HepG2 (cell line): ENCODE data around the gene SLC34A3. TPM values are rescaled to one million over a fixed set of nuclear protein-coding genes. Genes with fewer than 3 reads are reported as not detected.
A peak's percentile ranks its signal among the peaks of the same experiment; 100 is the strongest.

Experiments used
- CC2D1A ChIP-seq: sonication (generic); formaldehyde crosslinking; IDR thresholded peaks from 2 replicates; pipeline ENCODE4 v1.8.1; 2023; ENCODE audit warnings: mild to moderate bottlenecking, missing genetic modification reagents
- EED ChIP-seq: sonication (generic); formaldehyde crosslinking; IDR thresholded peaks from 2 replicates; pipeline ENCODE4 v1.5.0; 2020; ENCODE audit warnings: mild to moderate bottlenecking, missing genetic modification reagents
- GATA4 ChIP-seq: sonication (generic); IDR thresholded peaks from 2 replicates; pipeline ENCODE4 v1.6.1; 2016; ENCODE audit warnings: antibody characterized with exemption, low read depth, borderline replicate concordance
- GTF2F1 ChIP-seq: fragments of 150-350 bp; IDR thresholded peaks from 2 replicates; pipeline ENCODE4 v1.6.1; 2014; ENCODE audit warnings: low read length
- HDAC1 ChIP-seq: sonication (generic); formaldehyde crosslinking; IDR thresholded peaks from 2 replicates; pipeline ENCODE4 v1.5.1; 2020; ENCODE audit warnings: mild to moderate bottlenecking, missing genetic modification reagents
- KAT8 ChIP-seq: IDR thresholded peaks from 2 replicates; pipeline ENCODE4 v1.6.1; 2016; ENCODE audit warnings: missing genetic modification reagents, missing compliant biosample characterization
- KDM2A ChIP-seq: sonication (generic); formaldehyde crosslinking; IDR thresholded peaks from 2 replicates; pipeline ENCODE4 v1.4.0; 2020; ENCODE audit warnings: low read depth, missing genetic modification reagents, borderline replicate concordance
- LCORL ChIP-seq, 2 experiments: fragments of 450-650 bp in 1 of 2; sonication (generic) in 1 of 2; formaldehyde crosslinking in 1 of 2; IDR thresholded peaks; 2 replicates each; pipeline versions ENCODE4 v1.5.0 to v1.6.1; 2017 to 2020; ENCODE audit warnings: antibody characterized with exemption in 1 of 2, missing genetic modification reagents in 1 of 2
- NCOA5 ChIP-seq: sonication (generic); formaldehyde crosslinking; IDR thresholded peaks from 2 replicates; pipeline ENCODE4 v1.4.0; 2020; ENCODE audit warnings: missing genetic modification reagents
- SAFB2 ChIP-seq: sonication (generic); formaldehyde crosslinking; IDR thresholded peaks from 2 replicates; pipeline ENCODE4 v1.5.1; 2020; ENCODE audit warnings: missing genetic modification reagents, low read depth, mild to moderate bottlenecking, borderline replicate concordance
- TSC22D2 ChIP-seq: sonication (generic); formaldehyde crosslinking; IDR thresholded peaks from 2 replicates; pipeline ENCODE4 v1.5.1; 2020; ENCODE audit warnings: missing genetic modification reagents, mild to moderate bottlenecking, borderline replicate concordance
- ZBTB34 ChIP-seq: sonication (generic); formaldehyde crosslinking; IDR thresholded peaks from 2 replicates; pipeline ENCODE4 v1.8.0; 2022; ENCODE audit warnings: mild to moderate bottlenecking, missing genetic modification reagents
- ZNF557 ChIP-seq: sonication (generic); formaldehyde crosslinking; IDR thresholded peaks from 2 replicates; pipeline ENCODE4 v1.4.0; 2020; ENCODE audit warnings: missing genetic modification reagents
- ZNF609 ChIP-seq: sonication (generic); formaldehyde crosslinking; IDR thresholded peaks from 2 replicates; pipeline ENCODE4 v1.4.0; 2020; ENCODE audit warnings: mild to moderate bottlenecking, missing genetic modification reagents, borderline replicate concordance
- ZNF691 ChIP-seq: sonication (generic); formaldehyde crosslinking; IDR thresholded peaks from 2 replicates; pipeline ENCODE4 v1.4.0; 2020; ENCODE audit warnings: missing genetic modification reagents, low read depth, mild to moderate bottlenecking, borderline replicate concordance
- ZNF724P ChIP-seq: sonication (generic); formaldehyde crosslinking; IDR thresholded peaks from 2 replicates; pipeline ENCODE4 v1.8.0; 2022; ENCODE audit warnings: missing genetic modification reagents, borderline replicate concordance
- polyA plus RNA-seq, 8 experiments: library from polyadenylated mRNA; depleted of rRNA in 3 of 8; stranded (reverse) in 7 of 8; unstranded in 1 of 8; fragments of >200 nt; fragmentation: Illumina TruSeq in 4 of 8; extraction: Trizol in 4 of 8; gene quantifications; 2 replicates each; pipeline versions ENCODE4 v1.2.1 to v1.2.3, GENCODE V29; 2011 to 2016; ENCODE audit warnings: low read depth in 4 of 8, missing spikeins in 1 of 8, mixed read lengths in 1 of 8; ENCODE audit not compliant: insufficient read depth in 1 of 8
- total RNA-seq, 5 experiments: library from RNA; depleted of rRNA; stranded (reverse); fragments of >200 nt; fragmentation: Illumina TruSeq; extraction: Trizol; gene quantifications; 2 replicates each; pipeline ENCODE4 v1.2.3, GENCODE V29; 2016; ENCODE audit warnings: low read depth in 1 of 5
- TF ChIP-seq, protein P1 (sequence below): sonication (generic); formaldehyde crosslinking; IDR thresholded peaks from 2 replicates; pipeline ENCODE4 v1.5.0; 2020; ENCODE audit warnings: missing genetic modification reagents

Gene SLC34A3
- total and polyA plus RNA-seq, 2 of the 13 experiments (the other 11 are each of a cell fraction or from before 2014, with no cell fraction given): 0.07 to 1.0 TPM

GRCh38 chr9:137217276-137218211 is 13.2 kb upstream of the SLC34A3 start (continued):
- peak; percentile 56; the same call in 1 of the 2 replicates for TF ChIP-seq ZNF691 (CRISPR knock-in tag)
- TF ChIP-seq ZNF724P (CRISPR knock-in tag): no peak
- TF ChIP-seq GTF2F1: no peak
- TF ChIP-seq EED (CRISPR knock-in tag): no peak
- TF ChIP-seq, protein P1, sequence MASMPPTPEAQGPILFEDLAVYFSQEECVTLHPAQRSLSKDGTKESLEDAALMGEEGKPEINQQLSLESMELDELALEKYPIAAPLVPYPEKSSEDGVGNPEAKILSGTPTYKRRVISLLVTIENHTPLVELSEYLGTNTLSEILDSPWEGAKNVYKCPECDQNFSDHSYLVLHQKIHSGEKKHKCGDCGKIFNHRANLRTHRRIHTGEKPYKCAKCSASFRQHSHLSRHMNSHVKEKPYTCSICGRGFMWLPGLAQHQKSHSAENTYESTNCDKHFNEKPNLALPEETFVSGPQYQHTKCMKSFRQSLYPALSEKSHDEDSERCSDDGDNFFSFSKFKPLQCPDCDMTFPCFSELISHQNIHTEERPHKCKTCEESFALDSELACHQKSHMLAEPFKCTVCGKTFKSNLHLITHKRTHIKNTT (CRISPR knock-in tag): no peak
- TF ChIP-seq KDM2A (CRISPR knock-in tag): peak; percentile 49
- no peak for TF ChIP-seq LCORL (IDR thresholded peaks at IDR 0.05)
- TF ChIP-seq LCORL (CRISPR knock-in tag; IDR thresholded peaks at IDR 0.05): peak; percentile 69
- TF ChIP-seq ZNF609 (CRISPR knock-in tag): 0 out of 2 replicates have a peak, but pooled peaks have one; percentile 22
- no peak for TF ChIP-seq TSC22D2 (CRISPR knock-in tag)
- 0 out of 2 replicates have a peak, but pooled peaks have one; percentile 16 for TF ChIP-seq GATA4
- no peak for TF ChIP-seq NCOA5
- TF ChIP-seq CC2D1A (CRISPR knock-in tag): peak; percentile 74; the same call in 1 of the 2 replicates
- no peak for TF ChIP-seq SAFB2 (CRISPR knock-in tag)
- no peak for TF ChIP-seq ZBTB34 (CRISPR knock-in tag)
- no peak; the same call in 1 of the 2 replicates for TF ChIP-seq KAT8 (CRISPR knock-in tag)
- no peak for TF ChIP-seq ZNF557 (CRISPR knock-in tag)
- peak; percentile 12; the same call in 1 of the 2 replicates for TF ChIP-seq HDAC1 (CRISPR knock-in tag)
